Activated CD8-positive, alpha-beta T cell treated with anti-CD3 and anti-CD28 coated beads, Interleukin-2, amount 10 ng/mL, durations not matched to agents 7 days and 5 days (primary cell): ENCODE measurements around the gene ST3GAL6. TPM values are rescaled to one million over a fixed set of nuclear protein-coding genes. Genes with fewer than 3 reads are reported as not detected.

ENCODE experiments used
- ATAC-seq: fragments of 150-1000 bp; cut with Tn5 transposase; one replicate; pipeline ENCODE4 v1.10.0; 2021; ENCODE audit warnings: moderate library complexity
- CTCF ChIA-PET: fragments of 350-600 bp; sonication (Branson Sonifier 250); formaldehyde crosslinking; loops from one replicate; lab custom pipeline; 2021; ENCODE audit warnings: antibody characterized with exemption; lab: Charles Lee
- POLR2A ChIA-PET: fragments of 350-600 bp; sonication (Branson Sonifier 250); formaldehyde crosslinking; loops from one replicate; lab custom pipeline; 2021; ENCODE audit warnings: antibody characterized with exemption; lab: Charles Lee
- DNase-seq: peaks from one replicate; pipeline ENCODE4 v3.0.0-alpha.2; 2020
- H3K27ac Mint-ChIP-seq: one replicate; pipeline ENCODE4 v1.8.0; 2021; ENCODE audit warnings: mild to moderate bottlenecking, mixed read lengths
- H3K27me3 Mint-ChIP-seq: one replicate; pipeline ENCODE4 v1.8.0; 2021; ENCODE audit warnings: low read depth, mixed read lengths
- H3K36me3 Mint-ChIP-seq: one replicate; pipeline ENCODE4 v1.8.0; 2021; ENCODE audit warnings: low read depth, mixed read lengths
- H3K4me1 Mint-ChIP-seq: one replicate; pipeline ENCODE4 v1.8.0; 2021; ENCODE audit warnings: low read depth, mixed read lengths
- H3K4me3 Mint-ChIP-seq: one replicate; pipeline ENCODE4 v1.8.0; 2021; ENCODE audit warnings: mild to moderate bottlenecking, mixed read lengths
- H3K9me3 Mint-ChIP-seq: one replicate; pipeline ENCODE4 v1.8.0; 2022; ENCODE audit warnings: mixed read lengths; ENCODE audit not compliant: insufficient read depth
- total RNA-seq, 2 experiments: library from RNA; stranded (reverse); gene quantifications; one replicate each; pipeline ENCODE4 v1.2.3, GENCODE V29; 2021

ST3GAL6 gene
- total RNA-seq, 2 experiments from 2014 or later: not detected

DNA sequence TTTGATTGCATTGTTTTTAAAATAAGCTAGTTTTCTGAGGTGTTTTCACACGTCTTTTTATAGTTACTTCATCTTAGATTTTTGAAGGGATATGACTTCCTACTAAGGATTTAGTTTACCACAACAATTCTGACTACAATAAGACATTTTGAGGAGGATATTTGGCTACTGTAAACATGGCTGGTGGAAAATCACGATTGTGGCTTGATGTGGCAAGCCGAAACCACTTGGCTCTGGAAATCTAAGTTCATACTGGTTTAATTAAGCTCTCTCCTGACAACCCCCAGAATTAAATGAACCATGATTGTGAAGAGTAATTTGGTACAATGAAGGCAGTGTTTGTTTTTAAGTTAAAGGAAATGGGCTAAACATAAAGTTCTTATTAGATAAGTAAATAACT is 30.8 kb downstream of the ST3GAL6 start:
- ChIA-PET CTCF (interaction anchor here (0.9 kb wide), 1 partner anchor 192 kb away, joined by 3 read pairs; no protein-coding TSS in a partner anchor), POLR2A (no interaction called here)
- peaks cover 22% of the 10 kb centered on the region for H3K27me3 Mint-ChIP-seq
- no peak overlapping the region for H3K4me3 Mint-ChIP-seq
- no peaks in the 10 kb centered on the region for H3K9me3 Mint-ChIP-seq
- no peaks in the 10 kb centered on the region for H3K4me1 Mint-ChIP-seq
- no peaks in the 10 kb centered on the region for H3K36me3 Mint-ChIP-seq
- no peak for ATAC-seq
- no peak for DNase-seq
- no peak overlapping the region for H3K27ac Mint-ChIP-seq

DNA sequence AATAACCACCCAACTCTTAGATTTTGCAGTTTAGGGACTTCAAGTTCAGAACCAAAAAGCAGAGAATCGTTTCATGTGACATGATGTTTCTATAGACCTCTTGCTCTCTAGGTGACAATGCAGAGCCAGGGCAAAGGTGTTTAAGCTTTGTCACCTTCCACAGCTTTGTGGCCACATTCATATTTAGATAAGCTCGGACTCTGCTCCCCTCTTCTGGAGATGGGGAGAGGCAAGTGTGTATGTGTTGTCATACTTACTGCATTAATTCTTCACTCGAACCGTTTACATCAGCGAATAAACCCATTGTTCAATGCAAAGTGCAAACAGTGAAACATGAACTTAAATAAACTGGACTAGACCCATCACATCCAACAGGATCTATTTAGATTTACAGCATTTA is 33.2 kb downstream of the ST3GAL6 start:
- Mint-ChIP-seq H3K27ac (no peak overlapping the region), H3K27me3 (peaks cover 8% of the 10 kb centered on the region), H3K9me3 (no peaks in the 10 kb centered on the region), H3K4me1 (no peaks in the 10 kb centered on the region), H3K36me3 (no peaks in the 10 kb centered on the region), H3K4me3 (no peak overlapping the region)
- ChIA-PET POLR2A (no interaction called here), CTCF (interaction anchor here (1.1 kb wide), 1 partner anchor 21 kb away, joined by 4 read pairs; no protein-coding TSS in a partner anchor)
- DNase-seq (no peak), ATAC-seq (no peak)

DNA sequence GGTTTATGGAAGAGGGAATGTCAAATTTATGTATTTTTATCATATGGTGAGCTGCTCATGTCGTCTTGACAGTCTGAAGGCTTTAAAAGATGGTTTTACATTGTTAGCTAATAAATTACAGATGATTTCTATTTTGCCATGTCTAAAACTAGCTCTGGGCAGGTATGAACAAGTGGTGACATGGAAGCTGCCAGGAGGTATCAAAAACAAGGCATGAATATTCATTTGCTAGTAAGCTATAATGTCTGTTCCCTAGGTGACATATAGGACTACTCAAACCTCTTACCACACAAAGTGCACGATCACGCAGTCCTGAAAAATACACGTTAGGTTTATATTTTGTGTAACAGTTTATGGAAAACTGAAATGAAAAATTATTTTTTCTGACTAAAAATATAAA is 34.8 kb downstream of the ST3GAL6 start:
- Mint-ChIP-seq H3K9me3 (no peaks in the 10 kb centered on the region), H3K27me3 (peaks cover 2% of the 10 kb centered on the region), H3K36me3 (no peaks in the 10 kb centered on the region), H3K4me3 (no peak overlapping the region), H3K4me1 (no peaks in the 10 kb centered on the region), H3K27ac (no peak overlapping the region)
- POLR2A ChIA-PET: no interaction called here
- CTCF ChIA-PET: no interaction called here
- ATAC-seq (no peak), DNase-seq (no peak)

DNA sequence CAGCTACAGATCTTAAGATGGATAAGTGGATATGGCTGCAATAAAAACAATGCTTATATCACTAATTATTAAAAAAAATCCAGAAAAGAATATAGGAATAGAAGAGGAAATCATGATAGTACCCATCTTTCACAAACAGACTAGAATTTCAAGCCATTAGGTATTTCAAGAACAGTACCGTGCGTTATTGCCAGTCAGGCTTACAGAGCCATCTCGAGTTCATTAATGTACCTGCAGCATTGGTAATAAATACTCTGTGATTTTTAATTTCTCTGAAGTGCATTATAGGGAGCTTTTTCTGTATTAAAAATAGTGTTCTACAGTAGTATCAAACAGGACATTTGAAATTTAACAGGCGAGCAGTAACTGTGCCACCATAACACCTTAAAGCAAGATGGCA is 35.7 kb downstream of the ST3GAL6 start:
- no peak for ATAC-seq
- Mint-ChIP-seq H3K36me3 (no peaks in the 10 kb centered on the region), H3K4me1 (no peaks in the 10 kb centered on the region), H3K9me3 (no peaks in the 10 kb centered on the region), H3K4me3 (no peak overlapping the region), H3K27ac (no peak overlapping the region), H3K27me3 (peaks cover 2% of the 10 kb centered on the region)
- ChIA-PET POLR2A (no interaction called here), CTCF (interaction anchor here (1.0 to 1.5 kb wide), 3 partner anchors 19 to 201 kb away, joined by 3 to 4 read pairs (median 3); partner anchors contain the start of gene DCBLD2)
- DNase-seq: no peak

GRCh38 chr3:98799479-98799878 is 36.3 kb downstream of the ST3GAL6 start:
- ChIA-PET CTCF (interaction anchor here (1.0 to 1.5 kb wide), 2 partner anchors 18 to 102 kb away, joined by 3 to 4 read pairs; partner anchors contain the start of gene DCBLD2), POLR2A (no interaction called here)
- DNase-seq (no peak), ATAC-seq (no peak)
- Mint-ChIP-seq H3K4me1 (no peaks in the 10 kb centered on the region), H3K9me3 (no peaks in the 10 kb centered on the region), H3K27me3 (no peaks in the 10 kb centered on the region), H3K4me3 (no peak overlapping the region), H3K27ac (no peak overlapping the region), H3K36me3 (no peaks in the 10 kb centered on the region)

DNA sequence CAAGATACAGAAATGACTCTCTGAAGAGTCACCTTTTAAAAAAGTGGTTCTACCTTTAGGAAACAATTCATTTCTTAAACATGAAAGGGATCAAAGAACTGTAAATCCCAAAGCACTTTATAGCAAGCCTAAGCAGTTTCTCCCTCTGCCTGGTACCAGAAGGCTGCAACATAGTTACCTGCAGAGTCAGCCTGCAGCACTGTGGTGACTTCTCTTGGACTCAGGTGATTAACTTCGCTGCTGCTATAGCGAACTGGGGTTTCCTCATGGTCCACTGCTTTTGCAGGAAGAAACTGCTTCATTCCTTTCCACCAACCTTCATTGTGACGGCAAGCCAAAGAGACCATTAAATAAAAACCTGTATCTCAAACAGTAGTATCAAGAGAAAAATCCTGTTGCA is 37.3 kb downstream of the ST3GAL6 start:
- Mint-ChIP-seq H3K9me3 (no peaks in the 10 kb centered on the region), H3K4me1 (no peaks in the 10 kb centered on the region), H3K36me3 (no peaks in the 10 kb centered on the region), H3K27ac (no peak overlapping the region), H3K4me3 (no peak overlapping the region), H3K27me3 (no peaks in the 10 kb centered on the region)
- ChIA-PET POLR2A (no interaction called here), CTCF (no interaction called here)
- DNase-seq (no peak), ATAC-seq (no peak)

- Mint-ChIP-seq H3K4me1 (no peaks in the 10 kb centered on the region), H3K4me3 (no peak overlapping the region), H3K27ac (no peak overlapping the region), H3K27me3 (no peaks in the 10 kb centered on the region), H3K36me3 (no peaks in the 10 kb centered on the region), H3K9me3 (no peaks in the 10 kb centered on the region)
- ATAC-seq: no peak
- ChIA-PET CTCF (interaction anchor here (0.7 kb wide), 1 partner anchor 199 kb away, joined by 3 read pairs; no protein-coding TSS in a partner anchor), POLR2A (no interaction called here)
- no peak for DNase-seq
These were observed 38.1 kb downstream of the ST3GAL6 start for GRCh38 chr3:98801043-98801747.

DNA sequence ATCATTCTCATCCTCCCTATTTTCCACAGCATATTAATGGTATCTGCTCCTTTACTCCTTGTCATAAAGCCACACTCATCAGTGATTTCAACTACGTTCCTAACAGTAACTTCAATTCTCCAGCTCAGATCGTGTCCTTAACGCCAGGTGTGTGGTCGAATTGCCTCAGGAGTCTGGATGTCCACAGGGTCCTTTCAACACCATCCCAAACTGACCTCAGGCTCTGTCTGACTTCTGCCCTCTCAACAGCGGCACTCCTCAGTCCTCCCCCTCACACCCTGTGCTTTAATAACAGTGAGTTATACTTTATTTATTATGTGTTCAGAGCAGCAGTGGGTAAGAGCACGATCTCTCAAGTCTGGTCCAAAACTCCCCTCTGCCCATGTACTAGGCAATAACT is 42.4 kb downstream of the ST3GAL6 start:
- ChIA-PET POLR2A (no interaction called here), CTCF (interaction anchor here (1.7 kb wide), 1 partner anchor 12 kb away, joined by 6 read pairs; no protein-coding TSS in a partner anchor)
- no peak overlapping the region for H3K4me3 Mint-ChIP-seq
- no peak for ATAC-seq
- H3K27me3 Mint-ChIP-seq: no peaks in the 10 kb centered on the region
- no peaks in the 10 kb centered on the region for H3K4me1 Mint-ChIP-seq
- no peak for DNase-seq
- no peak overlapping the region for H3K27ac Mint-ChIP-seq
- H3K36me3 Mint-ChIP-seq: no peaks in the 10 kb centered on the region
- no peaks in the 10 kb centered on the region for H3K9me3 Mint-ChIP-seq

- H3K36me3 Mint-ChIP-seq: no peaks in the 10 kb centered on the region
- H3K27me3 Mint-ChIP-seq: no peaks in the 10 kb centered on the region
- no peaks in the 10 kb centered on the region for H3K9me3 Mint-ChIP-seq
- ChIA-PET POLR2A (no interaction called here), CTCF (interaction anchor here (1.7 kb wide), 1 partner anchor 11 kb away, joined by 6 read pairs; no protein-coding TSS in a partner anchor)
- no peak overlapping the region for H3K4me3 Mint-ChIP-seq
- no peak for DNase-seq
- no peak overlapping the region for H3K27ac Mint-ChIP-seq
- H3K4me1 Mint-ChIP-seq: no peaks in the 10 kb centered on the region
- ATAC-seq: no peak
These were observed 43.4 kb downstream of the ST3GAL6 start for GRCh38 chr3:98806521-98806920.

GRCh38 chr3:98807011-98807410 is 43.9 kb downstream of the ST3GAL6 start:
- ATAC-seq (no peak), DNase-seq (no peak)
- Mint-ChIP-seq H3K4me1 (no peaks in the 10 kb centered on the region), H3K27ac (no peak overlapping the region), H3K27me3 (no peaks in the 10 kb centered on the region), H3K36me3 (no peaks in the 10 kb centered on the region), H3K9me3 (no peaks in the 10 kb centered on the region), H3K4me3 (no peak overlapping the region)
- ChIA-PET POLR2A (no interaction called here), CTCF (interaction anchor here (1.7 kb wide), 1 partner anchor 10 kb away, joined by 6 read pairs; no protein-coding TSS in a partner anchor)

DNA sequence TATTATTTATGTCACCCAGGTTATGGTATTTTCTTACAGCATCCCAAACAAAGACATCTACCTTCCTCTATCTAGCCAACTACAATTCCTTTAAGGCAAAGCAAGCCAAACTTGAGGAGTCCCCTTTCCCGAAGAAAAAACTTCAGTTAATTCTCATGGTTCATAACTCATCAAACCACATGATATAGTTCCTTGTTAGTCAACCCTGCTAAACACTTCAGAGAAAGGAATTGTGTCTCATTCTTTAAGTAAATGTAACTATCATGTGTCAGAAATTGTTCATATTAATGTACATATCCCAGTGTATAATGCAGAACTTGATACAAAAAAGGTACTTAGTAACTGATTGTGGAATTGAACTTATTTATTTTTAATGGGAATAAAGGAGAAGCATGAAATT is 44.4 kb downstream of the ST3GAL6 start:
- ChIA-PET POLR2A (no interaction called here), CTCF (no interaction called here)
- DNase-seq (no peak), ATAC-seq (no peak)
- no peaks in the 10 kb centered on the region for H3K4me1 Mint-ChIP-seq
- H3K9me3 Mint-ChIP-seq: no peaks in the 10 kb centered on the region
- no peaks in the 10 kb centered on the region for H3K36me3 Mint-ChIP-seq
- no peaks in the 10 kb centered on the region for H3K27me3 Mint-ChIP-seq
- H3K4me3 Mint-ChIP-seq: no peak overlapping the region
- H3K27ac Mint-ChIP-seq: no peak overlapping the region

DNA sequence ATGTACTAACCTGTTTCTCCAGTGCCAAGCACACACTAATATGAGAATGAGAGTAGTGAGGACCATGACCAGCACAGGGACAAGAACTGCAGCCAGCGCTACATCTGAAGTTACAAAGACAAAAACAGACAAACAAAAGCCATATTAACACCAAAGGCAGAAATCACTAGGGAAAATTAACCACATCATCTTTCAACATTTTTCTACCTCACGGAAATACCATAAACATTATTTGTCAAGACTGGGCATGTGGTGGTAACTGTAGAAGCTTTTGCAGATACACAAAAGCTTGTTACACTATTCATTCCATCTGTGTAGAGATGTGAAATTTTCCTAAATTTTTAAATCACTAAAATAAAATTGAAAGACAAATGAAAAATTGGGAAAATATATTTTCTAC is 44.9 kb downstream of the ST3GAL6 start:
- Mint-ChIP-seq H3K9me3 (no peaks in the 10 kb centered on the region), H3K27ac (no peak overlapping the region), H3K27me3 (no peaks in the 10 kb centered on the region), H3K36me3 (no peaks in the 10 kb centered on the region), H3K4me1 (no peaks in the 10 kb centered on the region), H3K4me3 (no peak overlapping the region)
- ATAC-seq (no peak), DNase-seq (no peak)
- ChIA-PET POLR2A (no interaction called here), CTCF (no interaction called here)
